Neural progenitor cell (in vitro differentiated cells): Measurements from ENCODE around the gene GMIP.

ENCODE experiments used
- EZH2 ChIP-seq: fragments of 200-600 bp; sonication (generic); IDR thresholded peaks from 2 replicates; pipeline ENCODE4 v1.6.1; 2017; ENCODE audit warnings: antibody characterized with exemption, mild to moderate bottlenecking, moderate library complexity
- EZH2phosphoT487 ChIP-seq: fragments of 200-600 bp; sonication (generic); IDR thresholded peaks from 2 replicates; pipeline ENCODE4 v1.6.1; 2017; ENCODE audit warnings: antibody characterized with exemption
- TF ChIP-seq, protein P1 (sequence below): fragments of 200-600 bp; sonication (generic); IDR thresholded peaks from 2 replicates; pipeline ENCODE4 v1.5.1; 2017; ENCODE audit warnings: antibody characterized with exemption, mild to moderate bottlenecking

DNA sequence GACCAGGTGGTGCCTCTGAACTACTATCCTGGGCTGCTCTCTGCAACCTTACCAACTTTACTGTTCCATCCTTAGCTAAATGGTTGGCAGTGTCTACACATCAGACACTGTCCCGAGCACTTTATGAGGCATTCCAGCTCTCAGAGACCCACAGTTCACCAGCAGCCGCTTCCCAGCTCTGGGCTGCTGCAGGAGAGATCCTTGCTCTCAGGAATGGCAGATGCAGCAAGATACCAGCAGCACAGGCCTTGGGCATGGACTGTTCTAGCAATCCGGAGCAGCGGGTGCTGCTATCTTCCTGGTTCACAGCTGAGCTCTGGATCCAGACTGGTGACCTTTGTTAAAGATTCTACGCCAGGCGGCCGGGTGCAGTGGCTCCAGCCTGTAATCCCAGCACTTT is 12.1 kb downstream of the GMIP start:
- no peak for TF ChIP-seq EZH2phosphoT487
- TF ChIP-seq, protein P1, sequence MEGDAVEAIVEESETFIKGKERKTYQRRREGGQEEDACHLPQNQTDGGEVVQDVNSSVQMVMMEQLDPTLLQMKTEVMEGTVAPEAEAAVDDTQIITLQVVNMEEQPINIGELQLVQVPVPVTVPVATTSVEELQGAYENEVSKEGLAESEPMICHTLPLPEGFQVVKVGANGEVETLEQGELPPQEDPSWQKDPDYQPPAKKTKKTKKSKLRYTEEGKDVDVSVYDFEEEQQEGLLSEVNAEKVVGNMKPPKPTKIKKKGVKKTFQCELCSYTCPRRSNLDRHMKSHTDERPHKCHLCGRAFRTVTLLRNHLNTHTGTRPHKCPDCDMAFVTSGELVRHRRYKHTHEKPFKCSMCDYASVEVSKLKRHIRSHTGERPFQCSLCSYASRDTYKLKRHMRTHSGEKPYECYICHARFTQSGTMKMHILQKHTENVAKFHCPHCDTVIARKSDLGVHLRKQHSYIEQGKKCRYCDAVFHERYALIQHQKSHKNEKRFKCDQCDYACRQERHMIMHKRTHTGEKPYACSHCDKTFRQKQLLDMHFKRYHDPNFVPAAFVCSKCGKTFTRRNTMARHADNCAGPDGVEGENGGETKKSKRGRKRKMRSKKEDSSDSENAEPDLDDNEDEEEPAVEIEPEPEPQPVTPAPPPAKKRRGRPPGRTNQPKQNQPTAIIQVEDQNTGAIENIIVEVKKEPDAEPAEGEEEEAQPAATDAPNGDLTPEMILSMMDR = no peak
- no peak for TF ChIP-seq EZH2
